Measurements from ENCODE around the gene NSF.
"Not testable (repeated sequence)": the region's sequence is repeated elsewhere in the genome, so short reads cannot be mapped to it uniquely, and the experiment has no call there.

The NSF gene

DNA sequence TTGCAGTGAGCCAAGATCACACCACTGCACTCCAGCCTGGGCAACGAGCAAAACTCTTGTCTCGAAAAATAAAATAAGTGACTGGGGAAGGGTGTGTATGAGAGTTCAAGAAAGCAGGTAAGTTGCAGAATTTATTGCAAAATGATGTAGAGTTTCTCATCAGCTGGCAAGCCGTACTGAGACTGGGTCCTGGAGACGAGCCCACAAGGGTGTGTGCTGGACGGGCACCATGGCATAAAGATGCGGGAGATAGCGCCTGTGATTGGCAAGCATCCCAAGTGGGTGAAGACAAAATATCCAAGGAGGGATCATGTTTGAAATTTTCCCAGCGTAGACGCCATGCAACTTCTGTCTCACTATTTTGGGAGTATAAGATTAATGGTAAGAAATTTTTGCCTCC lies 168.7 kb downstream of the NSF start:
- DNase-seq = no peak

DNA sequence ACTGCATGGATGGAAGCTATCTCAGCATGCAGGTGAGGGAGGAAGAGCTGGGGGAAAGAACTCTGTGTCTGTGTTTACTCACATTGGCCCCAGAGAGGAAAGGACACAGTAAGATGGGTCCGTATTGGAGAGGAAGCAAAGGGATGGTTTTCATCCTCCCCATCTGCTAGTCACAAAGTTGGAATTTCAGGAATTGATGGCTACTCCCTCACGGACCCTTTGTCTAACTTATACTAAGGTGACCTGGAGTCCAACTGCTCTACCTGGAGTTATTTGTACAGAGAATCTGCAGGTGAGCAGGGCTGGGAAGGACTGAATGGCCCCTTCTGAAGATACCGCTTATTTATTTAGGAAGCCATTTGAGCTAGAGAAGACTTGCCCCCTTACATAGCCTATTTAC lies 172.9 kb downstream of the NSF start:
- DNase-seq = no peak

DNA sequence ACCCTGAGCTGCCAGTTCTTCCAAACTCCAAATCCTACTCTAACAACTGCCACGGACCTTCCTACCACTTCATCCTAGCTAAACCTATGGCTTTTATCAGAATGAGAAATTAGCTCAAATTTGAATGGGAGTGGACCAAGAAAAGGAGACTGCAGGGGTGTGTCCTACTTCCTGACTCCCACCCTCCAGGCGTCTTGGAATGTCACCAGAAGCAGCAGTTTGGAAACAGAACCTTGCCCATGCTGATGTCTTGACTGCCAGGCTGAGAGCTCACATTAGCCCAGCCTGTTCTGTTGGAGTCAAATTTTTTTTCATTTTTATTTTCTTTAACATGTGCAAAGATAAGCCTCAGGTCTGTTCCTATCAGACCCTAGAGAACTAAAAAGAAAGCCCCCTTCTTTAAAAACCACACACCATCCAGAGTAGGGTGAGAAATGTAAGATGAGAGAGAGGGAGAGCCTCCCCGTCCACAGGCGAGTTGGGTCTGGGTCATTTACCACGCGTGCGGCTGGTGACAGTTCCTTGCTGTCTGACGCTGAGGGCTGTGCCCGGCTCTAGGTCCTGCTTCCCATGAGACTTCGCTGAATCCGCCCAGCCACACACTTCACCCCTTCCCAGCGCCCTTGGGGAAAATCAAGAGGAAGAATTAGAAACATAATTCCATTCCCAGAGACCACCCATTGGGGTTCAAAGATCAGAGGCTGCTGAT lies 173.7 kb downstream of the NSF start:
- no peak for DNase-seq

DNA sequence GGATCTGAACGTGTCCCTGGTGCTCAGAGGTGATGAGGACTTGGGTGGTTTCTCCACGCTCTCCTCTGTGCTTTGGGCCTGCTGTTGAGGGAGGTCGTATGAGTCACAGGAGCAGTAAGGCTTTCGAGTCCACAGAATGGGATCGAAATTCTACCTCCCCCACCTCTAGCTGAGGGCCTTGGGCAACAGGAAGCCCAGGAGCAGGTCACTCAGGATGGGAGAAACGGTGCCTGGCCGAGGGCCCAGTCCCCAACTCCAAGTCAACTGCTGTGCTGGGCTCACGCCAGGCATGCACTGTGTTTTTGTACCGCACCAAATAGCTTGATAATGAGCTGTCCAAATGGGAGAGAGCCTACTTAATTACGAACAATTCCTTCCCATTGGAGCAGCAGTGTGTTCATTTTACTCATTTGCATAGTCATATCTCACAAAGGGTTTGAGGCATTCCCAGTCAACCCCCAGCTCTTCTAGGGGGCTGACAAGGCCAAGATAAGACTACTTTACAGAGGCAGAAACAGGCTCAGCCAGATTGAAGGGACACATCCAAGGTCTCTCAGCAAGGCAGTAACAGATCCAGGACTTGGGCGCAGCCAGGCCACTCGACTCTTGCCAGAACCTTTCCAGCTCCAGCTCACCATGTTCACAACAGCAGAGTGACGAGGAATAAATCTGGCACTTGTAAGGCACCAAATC lies 174.4 kb downstream of the NSF start:
- no peak for DNase-seq

DNA sequence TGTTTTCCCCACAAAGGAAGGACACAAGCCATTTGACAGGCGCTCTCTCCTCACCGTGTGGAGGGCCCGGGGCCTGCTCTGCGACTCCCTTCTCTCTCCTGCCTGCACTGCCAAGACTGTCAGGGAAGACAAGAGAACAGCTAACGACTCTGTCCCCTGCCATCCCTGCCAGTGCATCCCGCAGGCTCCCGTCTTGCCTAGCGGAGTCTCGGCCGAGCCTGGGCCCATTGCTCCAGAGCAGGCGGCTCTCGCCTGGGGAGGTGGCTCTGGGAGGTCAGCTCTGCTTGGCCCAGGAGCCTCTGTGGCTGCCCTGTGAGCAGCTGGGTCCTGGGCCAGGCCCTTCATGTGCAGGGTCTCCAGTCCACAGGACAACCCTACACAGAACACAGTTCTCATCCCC lies 175.0 kb downstream of the NSF start:
- DNase-seq = no peak

DNA sequence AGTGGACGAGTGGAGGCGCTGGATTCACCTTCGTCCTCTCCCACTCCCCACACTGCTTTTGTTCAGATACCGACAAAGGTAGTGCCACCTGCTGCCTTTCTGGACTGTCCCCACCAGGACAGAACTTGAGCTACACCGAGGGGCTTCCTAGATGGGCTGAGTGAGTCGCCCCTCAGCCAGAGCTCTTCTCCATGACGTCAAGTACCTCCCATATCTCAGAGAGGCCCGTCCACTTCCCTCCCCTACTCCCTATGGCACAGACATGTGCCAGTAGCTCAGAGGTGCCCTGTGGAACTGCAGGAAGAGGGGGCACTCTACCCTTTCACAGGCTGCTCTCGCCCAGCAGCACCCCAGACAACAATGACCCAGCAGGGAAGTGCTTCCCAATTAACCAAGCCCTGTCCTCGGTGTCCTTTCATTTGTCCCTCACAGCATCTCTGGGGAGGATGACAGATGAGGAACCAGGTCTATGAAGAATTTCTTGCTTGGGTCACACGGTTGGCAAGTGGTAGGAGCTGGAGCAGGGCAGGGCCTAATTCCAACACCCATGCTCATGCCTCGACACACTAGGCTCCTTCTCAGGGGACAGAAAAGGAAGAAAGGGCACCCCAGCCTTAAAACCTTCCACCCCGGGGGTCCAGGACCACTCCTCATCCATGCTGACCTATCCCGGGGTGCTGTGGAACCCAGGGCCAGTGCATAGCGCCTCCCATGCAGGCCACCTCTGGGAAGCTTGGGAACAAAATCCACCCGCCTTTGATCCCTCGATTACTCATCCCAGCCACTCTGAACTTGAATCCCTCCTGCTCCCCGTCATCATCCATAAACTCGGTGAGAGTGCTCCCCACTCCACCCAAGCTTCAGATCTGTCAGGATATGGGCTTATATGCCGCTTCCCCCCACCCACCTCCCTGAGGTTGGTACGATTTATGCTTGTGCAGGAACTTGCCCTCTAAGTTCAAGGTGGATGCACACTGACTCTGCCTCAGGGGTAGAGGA lies 176.3 kb downstream of the NSF start:
- DNase-seq = no peak

DNA sequence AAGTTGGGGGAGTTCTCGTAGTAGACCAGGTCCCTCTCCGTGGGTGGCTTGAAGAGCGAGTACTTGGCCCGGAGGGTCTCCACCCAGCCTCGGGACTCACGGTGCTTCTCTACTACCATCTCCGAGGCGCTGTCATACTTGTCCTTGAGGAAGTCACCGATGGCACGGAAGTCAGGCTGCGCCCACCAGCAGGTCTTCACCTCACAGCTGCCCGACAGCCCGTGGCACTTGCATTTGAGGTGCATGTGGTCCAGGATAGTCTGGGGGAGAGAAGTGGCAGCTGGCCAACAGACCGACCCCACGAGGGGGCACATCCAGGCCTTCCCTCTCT lies 178.0 kb downstream of the NSF start:
- DNase-seq = no peak

DNA sequence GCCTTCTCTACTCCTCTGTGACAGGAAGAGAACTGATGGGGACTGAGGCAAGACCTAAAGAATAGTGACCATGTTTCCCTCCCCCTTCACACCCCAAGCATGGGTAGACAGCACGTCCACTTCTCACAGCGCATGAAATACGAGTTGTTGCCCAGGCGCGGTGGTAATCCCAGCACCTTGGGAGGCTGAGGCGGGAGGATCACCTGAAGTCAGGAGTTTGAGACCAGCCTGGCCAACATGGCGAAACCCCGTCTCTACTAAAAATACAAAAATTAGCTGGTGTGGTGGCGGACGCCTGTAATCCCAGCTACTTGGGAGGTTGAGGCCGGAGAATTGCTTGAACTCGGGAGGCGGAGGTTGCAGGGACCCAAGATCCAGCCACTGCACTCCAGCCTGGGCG lies 178.4 kb downstream of the NSF start:
- DNase-seq = not testable (repeated sequence)

DNA sequence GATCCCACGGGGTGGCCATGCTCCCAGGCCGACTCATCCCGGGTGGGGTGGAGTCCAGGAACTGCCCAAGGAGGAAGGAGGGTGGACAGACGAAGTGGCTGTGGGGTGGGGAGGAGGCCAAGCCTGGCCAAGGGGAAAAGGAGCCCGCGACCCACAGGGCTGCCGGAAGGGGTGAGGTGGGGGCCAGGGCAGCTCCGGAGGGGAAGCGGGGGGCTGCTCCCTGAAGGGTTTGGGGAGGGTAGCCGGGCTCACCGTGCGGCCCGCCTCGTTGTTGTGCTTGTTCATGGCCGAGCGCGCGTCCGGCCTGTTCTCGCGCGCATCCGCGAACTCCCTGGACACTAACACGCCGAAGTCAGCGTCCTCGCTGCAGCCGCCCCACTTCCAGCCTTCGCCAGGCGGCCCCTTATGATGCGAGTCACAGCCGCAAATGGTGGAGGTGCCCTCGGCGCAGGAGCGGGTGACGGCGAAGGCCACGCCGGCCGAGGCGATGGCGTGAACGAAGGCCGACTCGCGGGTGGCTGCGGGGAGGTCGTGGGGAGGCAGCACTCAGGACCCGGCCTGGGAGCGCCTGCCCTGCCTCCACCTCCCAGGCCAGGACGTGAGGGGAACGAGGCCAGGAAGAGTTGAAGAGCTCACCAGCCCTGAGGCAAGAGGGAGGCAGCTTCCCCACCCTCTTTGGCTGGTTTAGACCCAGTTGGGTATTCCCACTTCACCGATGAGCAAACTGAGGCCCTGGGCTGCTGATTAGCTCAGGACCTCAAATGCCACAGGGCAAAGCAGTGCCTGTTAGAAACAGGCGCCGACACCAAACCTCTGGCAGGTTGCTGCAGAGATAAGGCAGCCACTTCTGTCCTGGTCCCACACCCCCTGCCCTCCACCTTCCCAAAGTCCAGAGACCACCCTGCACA lies 179.3 kb downstream of the NSF start:
- no peak for DNase-seq

DNA sequence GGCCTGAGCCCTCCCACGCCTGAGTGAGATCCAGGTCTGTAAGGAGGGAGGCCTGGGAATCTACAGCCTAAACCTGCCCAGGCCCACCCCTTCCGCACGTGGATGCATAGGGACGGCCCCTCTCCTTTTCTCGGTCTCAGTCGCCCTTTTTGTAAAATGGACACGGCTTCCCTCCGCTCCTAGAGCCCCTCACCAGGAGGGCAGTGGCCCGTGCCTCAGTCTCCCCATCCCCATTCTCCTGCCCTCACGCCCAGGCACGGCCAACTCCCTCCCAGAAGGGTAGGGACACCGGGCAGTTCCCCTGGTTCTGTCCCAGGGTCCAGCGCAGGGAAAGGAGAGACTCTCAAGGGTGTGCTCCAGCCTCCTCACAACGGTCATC lies 180.0 kb downstream of the NSF start:
- no peak for DNase-seq

DNA sequence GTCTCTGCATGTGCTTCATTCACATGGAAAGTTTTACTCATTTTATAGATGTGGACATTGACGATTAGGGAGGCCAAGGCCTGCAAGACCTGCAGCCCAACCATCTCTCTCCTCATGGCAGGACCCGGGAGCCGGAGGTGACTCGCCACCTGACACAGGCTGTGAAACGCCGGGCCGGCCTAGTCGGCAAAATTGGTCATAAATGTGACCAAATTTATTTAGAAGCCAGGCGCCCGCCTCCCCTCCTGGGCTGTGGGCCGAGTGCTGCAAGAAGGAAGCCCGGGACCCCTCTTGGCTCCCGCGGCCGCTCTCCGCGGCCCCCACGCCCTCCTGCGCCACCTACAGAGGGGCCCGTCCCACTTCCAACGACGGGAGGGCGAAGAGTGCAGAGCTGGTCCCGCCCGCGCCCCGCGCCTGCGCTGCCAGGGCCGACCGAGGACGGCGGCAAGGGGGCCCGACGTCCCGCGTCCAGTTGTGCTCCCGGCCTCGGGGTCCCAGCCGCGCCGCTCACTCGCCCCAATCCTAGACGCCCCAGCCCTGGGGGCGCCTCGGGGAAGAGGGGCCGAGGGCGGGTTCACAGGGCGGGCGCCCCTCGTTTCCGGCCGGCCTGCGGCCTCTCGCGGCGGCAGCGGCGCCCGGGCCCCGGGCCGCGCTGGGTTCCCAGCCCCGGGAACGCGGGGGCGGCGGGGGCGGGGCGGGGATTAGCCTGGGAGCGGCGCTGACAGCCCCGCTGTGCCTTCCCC lies 180.5 kb downstream of the NSF start:
- DNase-seq = peak; percentile 16

DNA sequence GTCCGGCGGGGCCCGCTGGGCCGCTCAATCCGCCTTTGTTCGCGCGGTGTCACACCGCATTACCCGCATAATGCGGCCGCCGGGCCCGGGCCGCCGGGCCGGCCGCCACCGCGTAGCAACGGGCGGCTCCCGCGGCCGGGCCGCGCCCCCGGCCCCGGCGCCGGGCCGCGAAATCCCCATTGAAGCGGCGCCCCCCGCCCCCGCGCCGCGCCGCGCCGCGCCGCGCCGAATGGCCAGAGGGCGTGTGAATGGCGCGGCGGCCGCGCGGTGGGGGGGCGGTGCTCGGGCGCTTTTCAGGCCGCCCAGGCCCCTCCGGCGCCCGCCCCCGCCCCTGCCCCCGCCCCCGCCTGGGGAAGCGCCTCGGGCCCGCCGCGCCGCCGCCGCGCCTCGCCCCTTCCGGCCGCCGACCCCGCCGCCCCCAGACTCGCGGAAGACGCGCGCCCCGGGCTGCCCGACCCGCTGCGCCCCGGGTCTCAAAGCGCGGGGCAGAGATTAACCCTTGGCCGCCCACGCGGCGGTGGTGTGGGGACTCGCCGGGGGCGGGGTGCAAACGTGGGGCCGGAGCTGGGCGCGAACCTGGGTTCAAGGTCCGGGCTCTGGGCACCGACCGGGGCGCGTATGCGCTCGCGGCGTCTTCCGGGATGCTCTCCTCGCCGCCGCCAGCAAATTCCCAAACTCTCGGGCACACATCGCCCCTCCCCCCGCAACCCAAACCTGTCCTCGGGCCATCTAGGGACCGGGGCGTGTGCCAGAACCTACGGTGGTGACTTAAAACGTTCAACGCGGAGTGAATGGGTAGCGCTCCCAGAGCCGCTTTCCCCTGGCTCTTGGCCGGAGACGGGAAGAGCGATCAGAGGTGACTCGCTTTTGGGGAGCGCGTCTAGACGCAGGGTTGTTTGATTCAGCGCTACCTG lies 181.3 kb downstream of the NSF start:
- DNase-seq = no peak

DNA sequence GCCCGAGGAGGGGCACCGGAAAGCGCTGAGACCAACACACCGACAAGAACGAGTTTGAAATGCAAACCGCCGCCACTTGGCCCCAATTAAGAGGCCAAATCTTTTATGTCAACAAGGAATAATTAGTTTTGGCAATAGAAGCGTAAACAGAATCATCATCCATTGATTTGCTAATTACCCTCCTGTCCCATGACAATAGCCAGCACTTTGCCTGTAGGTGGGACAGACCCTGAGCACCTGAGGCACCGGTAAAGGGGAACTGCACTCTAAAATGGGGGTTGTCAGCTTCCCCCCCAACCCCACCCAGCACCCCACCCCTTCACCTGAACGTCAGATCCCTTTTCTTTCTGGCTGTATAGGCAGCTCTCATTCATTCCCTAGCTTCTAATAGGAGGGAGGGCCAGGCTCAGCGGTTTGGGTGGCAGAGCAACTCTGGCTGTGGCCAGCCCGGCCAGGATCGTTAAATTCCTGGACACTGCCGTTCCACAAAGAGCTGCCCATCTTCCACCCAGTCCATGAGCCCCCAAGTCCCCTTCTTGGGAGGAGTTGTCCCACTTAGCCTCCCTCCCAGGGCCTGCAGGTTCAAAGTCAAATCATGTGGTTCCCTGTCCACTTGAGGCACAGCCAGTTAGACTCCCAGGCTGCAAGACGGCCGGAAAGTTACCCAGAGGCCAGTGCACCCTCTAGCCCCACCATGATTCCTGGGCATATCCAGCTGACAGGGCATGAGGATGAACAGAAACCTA lies 182.2 kb downstream of the NSF start:
- no peak for DNase-seq

DNA sequence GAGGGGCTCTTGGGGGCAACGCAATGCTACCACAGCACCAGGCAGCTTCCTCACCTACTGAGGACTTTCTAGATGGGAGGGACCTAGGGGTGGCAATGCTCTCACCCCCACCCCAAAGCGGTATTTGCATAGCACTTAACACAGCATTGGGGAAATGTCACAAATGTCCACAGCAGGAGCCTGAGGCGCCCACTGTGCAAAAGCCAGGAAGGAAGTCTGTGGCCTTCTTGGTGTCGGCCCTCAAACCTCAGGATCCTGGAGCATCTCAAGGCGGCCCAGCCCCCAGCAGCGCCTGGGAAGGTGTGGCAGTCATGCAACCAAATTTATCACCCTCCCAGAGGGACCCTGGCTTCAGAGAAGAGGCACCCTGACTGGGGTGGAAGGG lies 182.7 kb downstream of the NSF start:
- no peak for DNase-seq

DNA sequence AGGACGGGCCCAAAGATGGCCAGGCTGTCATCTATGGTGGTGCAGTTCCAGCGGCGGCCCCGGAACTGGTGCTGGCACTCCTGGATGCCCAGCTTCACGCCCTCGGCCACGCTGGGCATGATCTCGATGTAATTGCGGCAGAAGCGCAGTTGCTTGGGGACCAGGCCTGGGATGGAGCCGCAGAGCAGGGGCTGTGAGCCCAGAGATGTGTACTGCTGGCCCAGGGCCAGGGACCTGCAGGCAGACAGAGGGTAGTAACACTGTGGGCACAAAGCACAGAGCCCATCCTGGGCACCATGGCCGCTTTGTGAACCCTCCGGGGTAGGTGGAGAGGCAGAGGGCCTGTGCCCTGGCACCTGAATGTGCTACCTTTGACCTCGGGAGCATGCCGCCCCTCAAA lies 183.2 kb downstream of the NSF start:
- no peak for DNase-seq

DNA sequence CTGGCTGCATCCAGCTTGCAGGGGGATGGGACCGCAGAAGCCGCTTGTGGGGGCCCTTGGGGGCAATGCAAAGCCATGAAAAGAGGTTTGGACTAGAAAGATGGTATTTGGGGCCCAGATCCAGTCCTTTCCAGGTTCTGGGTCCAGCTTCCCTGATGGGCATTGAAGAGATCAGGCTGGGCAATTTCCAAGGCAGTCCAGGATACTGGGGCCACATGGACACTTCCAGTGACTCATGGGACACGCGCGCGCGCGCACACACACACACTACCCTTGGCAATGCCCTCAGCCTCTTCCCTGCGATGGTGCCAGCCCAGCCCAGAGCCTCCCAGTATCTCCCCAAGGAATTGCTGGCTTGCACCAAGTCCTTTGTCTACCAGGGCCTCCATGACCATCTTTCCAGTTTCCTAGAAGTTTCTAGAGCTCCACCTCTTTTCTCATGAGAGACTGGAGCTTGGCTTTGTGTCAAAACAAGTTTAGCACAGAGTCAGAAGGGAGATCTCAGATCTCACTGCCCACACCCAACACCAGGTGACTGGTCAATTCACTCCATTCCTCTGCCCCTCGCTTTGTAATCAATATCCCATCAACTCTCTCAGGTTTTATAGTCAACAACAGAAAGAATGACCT lies 183.8 kb downstream of the NSF start:
- no peak for DNase-seq

DNA sequence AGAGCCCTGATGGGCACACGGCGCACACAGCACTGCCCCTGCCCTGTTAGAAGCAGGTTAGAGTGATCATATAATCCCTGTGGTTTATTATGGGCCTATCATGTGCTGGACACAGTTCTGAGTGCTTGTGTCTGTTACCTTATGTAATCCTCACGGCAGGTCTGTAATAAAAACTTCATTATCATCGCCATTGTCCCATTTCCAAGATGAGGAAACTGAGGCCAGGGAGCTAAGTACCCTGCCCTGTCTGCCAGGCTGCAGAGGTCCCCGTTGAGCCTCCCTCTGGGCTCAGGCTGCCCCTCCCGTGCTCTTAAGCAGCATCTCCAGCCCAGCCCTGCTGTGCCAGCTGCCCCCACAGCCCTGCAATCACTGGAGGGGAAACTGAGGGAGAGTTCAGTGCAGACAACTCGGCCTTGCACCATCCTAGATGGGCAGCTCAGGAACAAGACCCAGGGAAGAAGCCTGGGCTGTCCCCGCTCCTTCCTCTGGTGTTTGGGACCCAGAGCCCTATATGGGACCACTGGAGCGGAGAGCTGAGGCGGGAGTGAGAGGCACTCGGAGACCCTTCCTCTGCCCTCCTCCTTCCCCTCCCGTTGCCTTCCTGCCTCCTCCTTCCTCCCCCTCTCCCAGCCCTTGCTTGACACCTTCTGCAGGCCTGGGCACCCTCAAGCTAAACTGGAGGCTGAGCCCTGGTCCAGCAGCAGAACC lies 186.0 kb downstream of the NSF start:
- DNase-seq = no peak

DNA sequence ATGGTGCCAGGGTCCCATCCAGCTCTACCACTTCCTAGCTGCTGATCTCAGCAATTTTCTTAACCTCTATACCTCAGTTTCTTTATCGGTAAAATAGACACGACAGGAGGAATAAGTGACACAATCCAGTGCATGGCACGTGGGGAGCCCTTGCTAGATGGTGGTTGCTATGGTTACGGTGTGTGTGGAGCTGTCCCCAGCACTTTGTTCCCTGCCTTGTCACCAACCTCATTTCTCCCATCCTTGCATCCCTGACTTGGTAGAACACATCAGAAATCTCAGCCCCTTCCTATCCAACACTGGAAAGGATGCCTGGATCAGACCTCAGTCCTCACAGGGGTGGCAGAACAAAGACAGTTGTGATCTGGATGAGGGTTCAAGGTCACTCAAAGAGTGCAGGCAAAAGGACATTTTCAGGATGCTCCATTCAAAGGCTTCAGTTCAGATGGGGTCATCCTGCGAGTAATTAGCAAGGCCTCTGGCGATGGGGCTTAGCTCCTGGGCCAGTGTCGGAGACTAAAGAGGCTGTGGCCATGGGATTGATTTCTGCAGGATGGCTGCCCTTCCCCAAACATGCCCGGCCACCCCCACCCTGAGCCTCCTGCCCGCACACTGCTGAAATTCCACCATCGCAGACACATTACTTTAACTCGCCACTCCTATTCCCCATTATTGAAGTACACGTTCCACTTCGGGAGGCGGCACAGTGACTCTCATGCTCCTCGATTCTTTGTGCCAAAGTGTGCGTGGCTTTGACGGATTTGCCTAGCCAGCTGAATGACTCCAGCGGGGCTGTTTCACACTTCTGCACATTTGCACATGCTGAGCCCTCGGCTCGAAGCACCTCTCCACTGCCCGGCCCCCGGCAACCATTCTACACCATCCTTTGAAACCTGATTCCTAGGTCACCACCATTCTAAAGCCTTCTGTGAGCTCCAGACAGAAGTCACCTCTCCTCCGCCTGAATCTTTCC lies 187.8 kb downstream of the NSF start:
- DNase-seq = no peak
